Duodenal mucosa (tissue), 2 donors: ENCODE data around the gene DDX11.
"Not testable (repeated sequence)": the region's sequence is repeated elsewhere in the genome, so short reads cannot be mapped to it uniquely, and the experiment has no call there.

Experiments
- H3K27ac ChIP-seq: one replicate; pipeline ENCODE4 v1.7.0; 2013; ENCODE audit warnings: low read depth, low read length
- H3K27me3 ChIP-seq, 2 donors: one replicate each; pipeline ENCODE4 v1.7.0; 2013; ENCODE audit warnings: low read length in 2 of 2, control low read depth in 1 of 2; ENCODE audit not compliant: insufficient read depth in 2 of 2, control insufficient read depth in 1 of 2
- H3K36me3 ChIP-seq, 2 donors: one replicate each; pipeline ENCODE4 v1.7.0; 2013; ENCODE audit warnings: low read length in 2 of 2, control low read depth in 1 of 2; ENCODE audit not compliant: insufficient read depth in 2 of 2, control insufficient read depth in 1 of 2
- H3K4me1 ChIP-seq, 2 donors: one replicate each; pipeline ENCODE4 v1.7.0; 2013; ENCODE audit warnings: low read length in 2 of 2, control low read depth in 1 of 2; ENCODE audit not compliant: insufficient read depth in 2 of 2, control insufficient read depth in 1 of 2
- H3K4me3 ChIP-seq, 2 donors: one replicate each; pipeline ENCODE4 v1.7.0; 2013; ENCODE audit warnings: low read length in 2 of 2, low read depth in 1 of 2
- H3K9ac ChIP-seq, 2 donors: one replicate each; pipeline ENCODE4 v1.7.0; 2013; ENCODE audit warnings: low read length in 2 of 2, low read depth in 1 of 2
- H3K9me3 ChIP-seq, 2 donors: one replicate each; pipeline ENCODE4 v1.7.0; 2013; ENCODE audit warnings: low read length in 2 of 2, control low read depth in 1 of 2; ENCODE audit not compliant: control insufficient read depth in 1 of 2

Gene DDX11

GRCh38 chr12:31096251-31097065 lies 22.8 kb downstream of the DDX11 start:
- not testable (repeated sequence) for H3K4me3 ChIP-seq, H3K9ac ChIP-seq, H3K27ac ChIP-seq, H3K9me3 ChIP-seq, H3K4me1 ChIP-seq, H3K27me3 ChIP-seq
- peaks cover 0 to 44% of the 10 kb centered on the region in 2 donors for H3K36me3 ChIP-seq

- not testable (repeated sequence) for H3K4me3 ChIP-seq, H3K4me1 ChIP-seq, H3K27ac ChIP-seq, H3K9ac ChIP-seq, H3K27me3 ChIP-seq, H3K9me3 ChIP-seq
- peaks cover 0 to 38% of the 10 kb centered on the region in 2 donors for H3K36me3 ChIP-seq
These were observed 24.2 kb downstream of the DDX11 start for GRCh38 chr12:31097819-31098218.

- H3K36me3 ChIP-seq, result peaks cover 0 to 38% of the 10 kb centered on the region in 2 donors
These were observed 24.7 kb downstream of the DDX11 start for GRCh38 chr12:31098363-31098762.

GRCh38 chr12:31098771-31099170 lies 25.1 kb downstream of the DDX11 start:
- not testable (repeated sequence) for H3K9me3 ChIP-seq, H3K4me1 ChIP-seq, H3K9ac ChIP-seq, H3K27me3 ChIP-seq, H3K4me3 ChIP-seq, H3K27ac ChIP-seq
- H3K36me3 ChIP-seq, result peaks cover 0 to 37% of the 10 kb centered on the region in 2 donors

More at GRCh38 chr12:31098363-31098762, 24.7 kb downstream of the DDX11 start:
- H3K4me1 ChIP-seq, H3K9me3 ChIP-seq, H3K27me3 ChIP-seq, H3K9ac ChIP-seq, H3K4me3 ChIP-seq, H3K27ac ChIP-seq: not testable (repeated sequence)

- not testable (repeated sequence) for H3K9me3 ChIP-seq, H3K27ac ChIP-seq, H3K9ac ChIP-seq, H3K4me3 ChIP-seq, H3K4me1 ChIP-seq, H3K27me3 ChIP-seq
- H3K36me3 ChIP-seq, result peaks cover 0 to 34% of the 10 kb centered on the region in 2 donors
These were observed 25.8 kb downstream of the DDX11 start for GRCh38 chr12:31099434-31099833.

GRCh38 chr12:31100503-31101208 lies 27.0 kb downstream of the DDX11 start:
- not testable (repeated sequence) for H3K27me3 ChIP-seq, H3K9me3 ChIP-seq, H3K9ac ChIP-seq, H3K27ac ChIP-seq, H3K4me3 ChIP-seq, H3K4me1 ChIP-seq
- H3K36me3 ChIP-seq, result peaks cover 0 to 27% of the 10 kb centered on the region in 2 donors

- H3K36me3 ChIP-seq, result peaks cover 0 to 14% of the 10 kb centered on the region in 2 donors
- H3K9me3 ChIP-seq, H3K27ac ChIP-seq, H3K4me1 ChIP-seq, H3K4me3 ChIP-seq, H3K27me3 ChIP-seq, H3K9ac ChIP-seq: not testable (repeated sequence)
These were observed 28.5 kb downstream of the DDX11 start for GRCh38 chr12:31102125-31102524.

- H3K9ac ChIP-seq, H3K27me3 ChIP-seq, H3K4me1 ChIP-seq, H3K27ac ChIP-seq, H3K9me3 ChIP-seq, H3K4me3 ChIP-seq: not testable (repeated sequence)
- peaks cover 0 to 12% of the 10 kb centered on the region in 2 donors for H3K36me3 ChIP-seq
These were observed 28.9 kb downstream of the DDX11 start for GRCh38 chr12:31102596-31102995.

- H3K36me3 ChIP-seq, result peaks cover 0 to 12% of the 10 kb centered on the region in 2 donors
- H3K27ac ChIP-seq, H3K9me3 ChIP-seq, H3K9ac ChIP-seq, H3K4me1 ChIP-seq, H3K27me3 ChIP-seq: not testable (repeated sequence)
- H3K4me3 ChIP-seq, result peak overlapping the region in 1 of 2 donors; percentile 32
These were observed 29.9 kb downstream of the DDX11 start for GRCh38 chr12:31103561-31103975.

- H3K4me3 ChIP-seq, H3K9me3 ChIP-seq, H3K27me3 ChIP-seq, H3K9ac ChIP-seq, H3K4me1 ChIP-seq, H3K27ac ChIP-seq: not testable (repeated sequence)
- H3K36me3 ChIP-seq, result peaks cover 0 to 12% of the 10 kb centered on the region in 2 donors
These were observed 30.6 kb downstream of the DDX11 start for GRCh38 chr12:31104220-31104619.
